ENCODE data around the gene SH3RF3.
A peak's percentile ranks its signal among the peaks of the same experiment; 100 is the strongest.

SH3RF3 gene

DNA sequence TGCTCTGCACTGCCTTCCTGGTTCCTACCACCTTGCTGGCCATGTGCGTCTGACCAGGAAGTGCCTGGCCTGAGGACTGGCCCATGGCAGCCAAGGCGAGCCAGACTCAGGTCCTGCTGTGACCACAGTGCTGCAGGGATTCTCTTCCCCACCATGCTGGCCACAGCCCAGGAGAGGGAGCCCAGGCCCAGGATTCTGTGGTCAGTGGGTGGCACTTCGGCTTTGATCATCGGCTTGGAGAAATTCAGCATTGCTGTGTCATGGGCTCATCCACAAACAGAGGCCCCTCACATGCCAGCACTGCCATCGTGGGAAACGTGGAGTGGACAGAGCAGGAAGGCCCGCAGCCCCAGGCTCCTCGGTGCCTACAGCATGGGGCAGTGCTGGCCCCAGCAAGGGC lies 273.2 kb downstream of the SH3RF3 start:
- DNase-seq = peak; percentile 81

GRCh38 chr2:109402980-109403840 lies 274.2 kb downstream of the SH3RF3 start:
- DNase-seq = no peak

DNA sequence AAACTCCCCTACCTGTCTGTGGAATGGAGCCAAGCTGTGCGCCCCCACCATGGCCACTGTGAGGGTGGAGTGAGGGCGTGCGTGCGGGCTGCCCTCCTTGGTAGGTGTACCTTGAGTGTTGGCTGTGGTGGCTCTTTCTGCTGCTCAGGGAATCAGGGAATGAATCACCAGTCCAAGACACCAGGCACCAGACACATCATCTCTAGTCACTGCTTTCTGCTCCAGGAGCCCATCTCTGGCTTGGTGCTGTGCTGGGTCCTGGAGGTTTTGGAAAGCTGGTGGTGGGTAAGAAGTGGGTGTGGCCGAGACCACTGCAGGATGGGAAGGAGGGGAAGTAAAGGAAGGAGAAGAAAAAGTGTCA lies 274.8 kb downstream of the SH3RF3 start:
- no peak for DNase-seq

GRCh38 chr2:109404681-109405080 lies 275.7 kb downstream of the SH3RF3 start:
- DNase-seq = no peak

- no peak for DNase-seq
Observed at GRCh38 chr2:109405873-109406272, 276.9 kb downstream of the SH3RF3 start.

DNA sequence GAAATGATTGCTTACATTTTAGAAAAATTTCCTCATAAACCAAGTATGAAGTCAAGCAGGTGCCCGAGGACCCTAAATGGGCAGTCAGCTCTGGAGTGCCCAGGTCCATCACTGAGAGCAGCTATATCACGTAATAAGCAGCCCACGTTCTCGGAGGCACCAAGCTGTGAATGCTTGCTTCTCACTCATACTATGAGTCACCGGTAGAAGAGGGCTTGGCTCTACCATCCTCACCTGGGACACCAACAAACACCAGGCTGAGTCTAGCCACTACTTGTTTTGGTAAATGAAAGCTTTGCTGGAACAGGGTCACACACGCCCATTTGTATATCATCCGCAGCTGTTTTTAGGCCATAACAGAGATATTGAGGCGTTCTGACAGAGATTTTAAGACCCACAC lies 277.3 kb downstream of the SH3RF3 start:
- no peak for DNase-seq

GRCh38 chr2:109407276-109408042 lies 278.5 kb downstream of the SH3RF3 start:
- DNase-seq = no peak

DNA sequence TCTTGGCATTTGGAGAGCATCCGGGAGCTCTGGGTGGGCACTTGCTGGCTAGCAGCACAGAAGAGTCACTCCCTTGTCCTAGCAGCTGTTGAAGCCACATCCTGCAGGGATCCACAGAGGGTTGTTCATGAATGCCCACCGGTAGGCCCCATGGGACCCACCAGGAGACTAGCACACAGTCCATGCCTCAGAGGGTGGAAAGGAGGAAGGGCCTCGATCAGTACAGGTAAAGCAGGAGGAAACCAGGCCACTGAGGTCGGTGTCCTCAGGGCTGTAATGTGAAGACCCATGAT lies 279.0 kb downstream of the SH3RF3 start:
- DNase-seq = no peak

DNA sequence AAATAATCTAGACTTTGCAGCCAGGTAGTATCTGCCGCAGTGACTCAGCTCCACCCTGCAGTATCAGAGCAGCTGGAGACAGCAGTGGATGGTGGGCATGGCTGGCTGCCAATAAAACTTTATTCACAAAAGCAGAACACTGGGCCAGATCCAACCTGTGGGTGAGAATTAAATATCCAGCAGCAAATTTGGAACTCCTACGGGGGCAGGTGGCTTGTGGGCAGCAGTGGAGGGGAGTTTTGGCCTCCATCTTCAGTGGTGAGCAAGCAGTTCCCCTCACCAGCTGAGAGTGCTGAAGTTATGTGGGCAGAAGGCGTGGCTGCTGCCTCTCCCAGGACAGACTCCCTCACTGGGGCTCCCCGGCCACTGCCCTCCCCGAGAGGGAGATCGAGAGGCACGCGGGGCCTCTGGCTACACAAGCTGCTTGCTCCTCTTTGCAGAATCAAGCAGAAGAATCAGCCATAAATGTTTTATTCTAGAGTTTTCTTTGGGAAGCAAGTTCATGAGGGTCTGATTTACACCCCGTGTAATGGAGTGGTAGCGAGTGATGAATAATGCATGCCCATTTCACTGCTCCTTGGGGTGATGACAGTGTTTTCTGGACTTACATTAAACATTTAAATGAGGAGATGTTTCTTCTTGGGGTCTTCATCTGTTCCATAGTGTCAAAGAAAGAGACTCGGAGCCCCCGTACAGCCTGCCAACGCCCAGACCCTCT lies 280.5 kb downstream of the SH3RF3 start:
- DNase-seq = no peak

GRCh38 chr2:109410039-109410815 lies 281.2 kb downstream of the SH3RF3 start:
- no peak for DNase-seq

DNA sequence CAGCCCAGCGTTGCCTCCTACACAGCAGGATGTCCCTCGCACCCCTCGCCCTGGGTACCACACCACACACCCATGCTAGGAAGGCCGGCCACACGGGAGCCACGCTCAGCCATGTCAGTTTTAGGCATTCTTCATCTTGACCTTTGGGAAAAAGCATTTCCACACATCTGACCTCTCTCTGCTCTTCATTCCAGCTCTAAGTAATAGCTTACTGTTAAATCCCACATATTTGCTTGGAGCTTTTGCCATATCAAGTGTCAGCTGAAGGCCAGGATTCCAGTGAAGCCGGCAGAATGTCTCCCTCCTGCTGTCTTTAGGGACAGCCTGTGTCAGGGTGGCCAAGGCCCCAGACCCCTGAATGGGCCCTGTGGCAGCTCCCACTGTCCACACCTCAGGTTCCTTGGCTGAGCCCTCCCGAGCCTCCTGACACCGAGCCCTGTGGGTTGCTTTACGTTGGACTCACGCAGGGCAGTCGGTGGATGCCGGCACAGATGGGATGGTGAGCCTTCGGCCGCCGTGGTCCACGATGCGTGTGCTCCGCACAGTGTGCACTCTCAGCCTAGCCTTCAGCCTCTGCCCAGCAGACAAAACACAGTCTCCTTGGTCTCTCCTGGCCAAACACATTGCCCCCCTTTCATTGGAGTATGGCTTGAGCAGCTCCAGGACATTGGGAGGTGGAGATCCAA lies 282.8 kb downstream of the SH3RF3 start:
- no peak for DNase-seq

GRCh38 chr2:109415581-109416013 lies 286.6 kb downstream of the SH3RF3 start:
- no peak for DNase-seq

DNA sequence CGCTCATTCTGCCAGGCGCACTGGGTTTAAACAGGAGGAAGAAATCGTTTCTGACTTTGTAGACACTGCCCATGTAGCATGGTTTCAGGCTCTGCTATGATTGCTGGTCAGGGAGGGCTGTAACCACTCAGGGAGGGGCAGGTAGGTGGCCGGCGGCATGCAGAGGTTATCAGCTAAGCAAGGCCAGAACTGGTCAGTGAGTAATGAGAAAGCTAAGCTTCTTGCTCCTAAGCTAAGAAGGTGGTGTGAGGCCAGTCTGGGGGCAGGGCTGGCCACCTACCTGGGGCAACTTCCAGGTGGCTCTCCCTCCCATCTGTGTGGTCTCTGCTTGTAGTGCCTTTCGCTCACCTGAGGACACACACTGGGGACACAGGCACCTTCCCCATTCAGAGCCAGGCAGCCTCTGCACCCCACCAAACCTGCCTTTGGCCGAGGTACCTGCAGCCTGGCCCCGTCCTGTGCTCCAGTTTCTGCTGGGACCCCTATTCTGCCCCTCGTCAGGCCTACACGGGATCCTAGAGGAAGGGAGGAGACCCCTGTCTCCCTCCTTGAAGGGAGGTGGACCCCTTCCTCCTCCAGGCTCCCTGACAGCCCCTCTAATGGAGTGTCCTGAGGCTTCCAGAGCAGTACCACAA lies 288.8 kb downstream of the SH3RF3 start:
- no peak for DNase-seq

GRCh38 chr2:109418716-109419115 lies 289.7 kb downstream of the SH3RF3 start:
- no peak for DNase-seq

DNA sequence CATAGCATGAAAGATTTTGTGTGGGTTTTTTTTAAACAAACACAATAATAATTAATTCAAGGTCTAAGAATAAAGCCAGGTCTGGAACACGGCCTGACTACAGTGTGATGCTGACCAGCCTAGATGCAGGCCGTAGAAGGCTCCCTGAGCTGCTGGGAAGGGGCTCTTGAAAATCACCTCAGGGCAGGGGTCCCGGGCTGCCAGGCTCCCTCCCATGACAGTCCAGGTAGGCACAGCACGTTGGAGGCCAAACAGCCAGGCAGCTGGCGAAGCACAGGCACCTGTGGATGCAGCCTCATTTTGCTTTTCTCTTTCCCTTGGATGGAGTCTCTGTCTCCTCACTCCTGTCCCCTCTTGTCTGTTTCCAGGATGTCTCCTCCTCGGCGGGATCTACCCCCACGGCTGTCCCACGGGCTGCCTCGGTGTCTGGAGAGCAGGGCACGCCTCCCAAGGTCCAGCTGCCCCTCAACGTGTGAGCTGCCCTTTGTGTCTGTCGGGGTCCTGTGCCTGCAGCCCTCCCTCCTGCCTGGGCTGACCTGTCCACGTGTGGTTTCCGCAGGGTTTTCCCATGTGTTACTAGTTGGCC lies 290.3 kb downstream of the SH3RF3 start:
- DNase-seq = no peak

GRCh38 chr2:109419960-109420370 lies 291.0 kb downstream of the SH3RF3 start:
- no peak for DNase-seq

- DNase-seq = no peak
Observed at GRCh38 chr2:109421101-109421500, 292.1 kb downstream of the SH3RF3 start.

GRCh38 chr2:109421642-109422041 lies 292.6 kb downstream of the SH3RF3 start:
- no peak for DNase-seq

GRCh38 chr2:109422071-109422757 lies 293.2 kb downstream of the SH3RF3 start:
- no peak for DNase-seq

DNA sequence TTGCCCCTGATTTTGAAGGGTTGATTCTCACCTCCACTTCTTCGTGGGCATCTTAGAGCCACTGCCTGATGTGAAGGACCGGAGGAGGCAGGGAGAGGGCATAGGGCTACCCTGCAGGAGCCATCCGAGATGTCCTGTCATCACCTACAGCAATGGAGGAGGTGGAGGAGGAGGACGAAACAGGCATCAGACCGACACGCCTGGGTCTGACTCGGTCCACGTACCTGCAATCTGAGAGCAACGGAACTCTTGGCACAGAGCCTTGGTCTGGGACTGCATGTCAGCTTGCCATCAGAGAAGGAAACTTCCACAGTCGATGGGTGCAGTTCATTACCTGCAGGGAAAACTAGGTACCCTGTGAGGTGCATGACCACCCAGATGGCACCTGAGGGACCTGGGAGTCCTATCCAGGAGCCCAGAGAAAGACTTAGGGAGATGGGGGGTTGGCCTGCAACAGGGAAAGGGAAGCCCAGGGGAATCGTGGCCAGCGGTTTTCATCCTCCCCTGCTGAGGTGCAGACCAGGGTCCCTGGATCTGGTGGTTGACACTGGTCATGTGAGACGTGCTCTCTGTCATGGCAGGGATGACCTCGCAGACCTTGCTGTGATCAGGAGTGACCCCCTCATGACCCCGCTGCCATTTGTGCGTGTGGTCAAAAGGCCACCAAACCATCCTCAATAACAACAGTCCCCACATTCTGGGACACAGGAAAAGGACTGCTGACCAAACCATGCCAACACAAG lies 293.9 kb downstream of the SH3RF3 start:
- no peak for DNase-seq

Data from islet precursor cell (in vitro differentiated cells).